SK-N-SH (cell line): ENCODE data around the gene AATF. TPM values are rescaled to one million over a fixed set of nuclear protein-coding genes. Genes with fewer than 3 reads are reported as not detected.

Source experiments
- CTCF ChIA-PET: fragments of 300-600, 350-600 bp; formaldehyde crosslinking; extraction: SDS; loops from one replicate; lab custom pipeline; 2021; lab: Yijun Ruan, JAX
- POLR2A ChIA-PET: fragments of 350-600 bp; sonication (Branson Sonifier 250); formaldehyde crosslinking; extraction: SDS; loops from one replicate; lab custom pipeline; 2020; ENCODE audit warnings: antibody characterized with exemption, inconsistent platforms; lab: Yijun Ruan, JAX
- DNase-seq: peaks from one replicate; pipeline ENCODE4 v3.0.0; 2012
- H2AFZ ChIP-seq: fragments of 200-600 bp; sonication (generic); 2 replicates; pipeline ENCODE4 v1.8.1; 2016; ENCODE audit warnings: antibody characterized with exemption, mild to moderate bottlenecking, low read depth
- H3F3A ChIP-seq: fragments of 200-600 bp; sonication (generic); replicated peaks from 2 replicates; pipeline ENCODE3; 2016; ENCODE audit warnings: antibody characterized with exemption, mild to moderate bottlenecking; ENCODE audit not compliant: insufficient read depth
- H3K27ac ChIP-seq, 2 experiments: fragments of 200-500 bp in 1 of 2; fragments of 200-600 bp in 1 of 2; sonication (Bioruptor generic) in 1 of 2; sonication (generic), shearing (Covaris generic) in 1 of 2; 2 replicates each; pipeline versions ENCODE4 v1.5.1 to v1.6.1; 2014 to 2016; ENCODE audit warnings: low read depth in 2 of 2, inconsistent platforms in 1 of 2, low read length in 1 of 2, mild to moderate bottlenecking in 1 of 2, mixed read lengths in 1 of 2
- H3K27me3 ChIP-seq: fragments of 200-600 bp; sonication (generic), shearing (Covaris generic); 2 replicates; pipeline ENCODE4 v1.6.1; 2016; ENCODE audit warnings: mixed run types; ENCODE audit not compliant: insufficient read depth
- H3K36me3 ChIP-seq, 2 experiments: fragments of 200-500 bp in 1 of 2; fragments of 200-600 bp in 1 of 2; sonication (Bioruptor generic) in 1 of 2; sonication (generic) in 1 of 2; replicated peaks in 1 of 2; 2 replicates each; pipeline versions ENCODE3 to v1.5.1; 2014 to 2016; ENCODE audit warnings: low read length in 1 of 2, mild to moderate bottlenecking in 1 of 2; ENCODE audit not compliant: insufficient read depth in 2 of 2, control insufficient read depth in 1 of 2
- H3K4me1 ChIP-seq, 2 experiments: fragments of 200-500 bp in 1 of 2; fragments of 200-600 bp in 1 of 2; sonication (Bioruptor generic) in 1 of 2; sonication (generic), shearing (Covaris generic) in 1 of 2; 2 replicates each; pipeline versions ENCODE4 v1.5.1 to v1.6.1; 2014 to 2016; ENCODE audit warnings: low read depth in 1 of 2, low read length in 1 of 2, mixed run types in 1 of 2; ENCODE audit not compliant: insufficient read depth in 2 of 2, control insufficient read depth in 1 of 2
- H3K4me2 ChIP-seq: fragments of 200-600 bp; sonication (generic), shearing (Covaris generic); 2 replicates; pipeline ENCODE4 v1.6.1; 2017; ENCODE audit warnings: mixed run types
- H3K4me3 ChIP-seq, 2 experiments: fragments of 200-500 bp in 1 of 2; fragments of 200-600 bp in 1 of 2; sonication (Bioruptor generic) in 1 of 2; sonication (generic), shearing (Covaris generic) in 1 of 2; 2 replicates each; pipeline versions ENCODE4 v1.5.1 to v1.8.1; 2014 to 2016; ENCODE audit warnings: low read depth in 2 of 2, inconsistent platforms in 1 of 2, low read length in 1 of 2, mild to moderate bottlenecking in 1 of 2, mixed read lengths in 1 of 2, moderate library complexity in 1 of 2
- H3K79me2 ChIP-seq: fragments of 200-600 bp; sonication (generic); 2 replicates; pipeline ENCODE4 v1.8.1; 2017; ENCODE audit warnings: mild to moderate bottlenecking; ENCODE audit not compliant: insufficient read depth
- H3K9ac ChIP-seq: fragments of 200-600 bp; sonication (generic); 2 replicates; pipeline ENCODE4 v1.6.1; 2017; ENCODE audit warnings: mixed run types
- H3K9me2 ChIP-seq: fragments of 200-600 bp; sonication (generic); 2 replicates; pipeline ENCODE4 v1.6.1; 2017; ENCODE audit warnings: mixed run types
- H3K9me3 ChIP-seq: fragments of 200-600 bp; sonication (generic); 2 replicates; pipeline ENCODE4 v1.6.1; 2017; ENCODE audit warnings: mixed run types, mild to moderate bottlenecking, moderate library complexity
- H4K20me1 ChIP-seq: fragments of 200-600 bp; sonication (generic); 2 replicates; pipeline ENCODE4 v1.6.1; 2017; ENCODE audit warnings: mild to moderate bottlenecking, mixed run types; ENCODE audit not compliant: insufficient read depth
- CHD2 ChIP-seq: fragments of 150-350 bp; IDR thresholded peaks from 2 replicates; pipeline ENCODE4 v1.6.1; 2018; ENCODE audit warnings: low read length; ENCODE audit not compliant: partially characterized antibody
- EZH2phosphoT487 ChIP-seq: fragments of 200-600 bp; sonication (generic); IDR thresholded peaks from 2 replicates; pipeline ENCODE4 v1.6.1; 2017; ENCODE audit warnings: low read depth, mixed run types, mild to moderate bottlenecking, antibody characterized with exemption, moderate library complexity, borderline replicate concordance
- FOXJ3 ChIP-seq: sonication (generic); formaldehyde crosslinking; IDR thresholded peaks from 2 replicates; pipeline ENCODE4 v1.5.1; 2020; ENCODE audit warnings: mild to moderate bottlenecking, missing genetic modification reagents
- MAX ChIP-seq: IDR thresholded peaks from 2 replicates; pipeline ENCODE4 v1.4.0; 2012; ENCODE audit warnings: low read depth
- MEF2A ChIP-seq: IDR thresholded peaks from 2 replicates; pipeline ENCODE4 v1.4.0; 2012; ENCODE audit warnings: low read depth, borderline replicate concordance
- RCOR1 ChIP-seq: fragments of 150-350 bp; IDR thresholded peaks from 2 replicates; pipeline ENCODE4 v1.6.1; 2017; ENCODE audit warnings: antibody characterized with exemption, low read length
- RXRA ChIP-seq: IDR thresholded peaks from 2 replicates; pipeline ENCODE4 v1.4.0; 2012; ENCODE audit warnings: low read depth, mild to moderate bottlenecking, borderline replicate concordance
- TAF1 ChIP-seq: IDR thresholded peaks from 2 replicates; pipeline ENCODE4 v1.6.1; 2012; ENCODE audit warnings: low read depth, mild to moderate bottlenecking, low read length, moderate library complexity, borderline replicate concordance
- TEAD4 ChIP-seq: IDR thresholded peaks from 2 replicates; pipeline ENCODE4 v1.4.0; 2012; ENCODE audit warnings: mild to moderate bottlenecking, borderline replicate concordance; ENCODE audit not compliant: insufficient read depth
- USF2 ChIP-seq: fragments of 150-350 bp; IDR thresholded peaks from 2 replicates; pipeline ENCODE4 v1.6.1; 2017; ENCODE audit warnings: antibody characterized with exemption, low read length, low read depth, borderline replicate concordance
- WGBS: methylation state at CpG from one replicate; pipeline ENCODE4 v1.1.6; 2017; ENCODE audit warnings: low lambda C conversion rate; 5-methylcytosine and 5-hydroxymethylcytosine counted together
- polyA plus RNA-seq, 3 experiments: library from polyadenylated mRNA; depleted of rRNA; stranded (reverse); fragments of >200 nt; gene quantifications; 2 replicates each; pipeline ENCODE4 v1.2.3, GENCODE V29; 2012
- TF ChIP-seq, protein P1 (sequence below): fragments of 150-350 bp; IDR thresholded peaks from 2 replicates; pipeline ENCODE4 v1.6.1; 2016; ENCODE audit warnings: mild to moderate bottlenecking, low read depth, low read length

AATF gene
- polyA plus RNA-seq, 1 of the 3 experiments (the other 2 are of a cell fraction) = 18.8 TPM

DNA sequence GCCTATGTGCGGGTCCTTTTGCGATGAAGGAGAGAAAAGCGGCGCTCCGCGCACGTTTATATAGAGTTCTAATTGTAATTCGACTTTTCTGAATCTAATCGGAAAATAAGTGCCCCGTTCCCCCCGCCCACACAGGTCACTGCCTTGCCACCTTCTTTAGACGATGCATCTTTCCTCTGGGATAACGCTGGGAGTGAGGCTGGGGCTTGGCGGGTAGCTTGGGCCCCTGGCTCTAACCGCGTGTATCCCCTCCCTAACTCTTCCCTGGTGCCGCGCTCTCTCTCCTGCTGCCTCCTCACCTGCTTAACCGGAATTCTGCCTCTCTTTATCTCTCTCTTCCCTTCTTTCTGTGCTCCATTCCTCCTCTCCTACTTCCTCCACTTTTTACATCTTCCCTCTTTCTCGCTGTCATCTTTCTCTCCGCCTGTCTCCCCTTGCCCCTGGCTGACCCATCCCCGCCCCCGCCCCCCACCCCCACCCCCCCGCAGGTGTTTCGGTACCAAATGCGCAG lies 8.9 kb upstream of the AATF start:
- CTCF ChIA-PET = interaction anchor here (0.6 to 4.1 kb wide), 5 partner anchors 9 to 337 kb away, joined by 3 to 27 read pairs (median 3); no protein-coding TSS in a partner anchor
- 19% methylated on average over 26 of the region's 26 CpGs for WGBS

DNA sequence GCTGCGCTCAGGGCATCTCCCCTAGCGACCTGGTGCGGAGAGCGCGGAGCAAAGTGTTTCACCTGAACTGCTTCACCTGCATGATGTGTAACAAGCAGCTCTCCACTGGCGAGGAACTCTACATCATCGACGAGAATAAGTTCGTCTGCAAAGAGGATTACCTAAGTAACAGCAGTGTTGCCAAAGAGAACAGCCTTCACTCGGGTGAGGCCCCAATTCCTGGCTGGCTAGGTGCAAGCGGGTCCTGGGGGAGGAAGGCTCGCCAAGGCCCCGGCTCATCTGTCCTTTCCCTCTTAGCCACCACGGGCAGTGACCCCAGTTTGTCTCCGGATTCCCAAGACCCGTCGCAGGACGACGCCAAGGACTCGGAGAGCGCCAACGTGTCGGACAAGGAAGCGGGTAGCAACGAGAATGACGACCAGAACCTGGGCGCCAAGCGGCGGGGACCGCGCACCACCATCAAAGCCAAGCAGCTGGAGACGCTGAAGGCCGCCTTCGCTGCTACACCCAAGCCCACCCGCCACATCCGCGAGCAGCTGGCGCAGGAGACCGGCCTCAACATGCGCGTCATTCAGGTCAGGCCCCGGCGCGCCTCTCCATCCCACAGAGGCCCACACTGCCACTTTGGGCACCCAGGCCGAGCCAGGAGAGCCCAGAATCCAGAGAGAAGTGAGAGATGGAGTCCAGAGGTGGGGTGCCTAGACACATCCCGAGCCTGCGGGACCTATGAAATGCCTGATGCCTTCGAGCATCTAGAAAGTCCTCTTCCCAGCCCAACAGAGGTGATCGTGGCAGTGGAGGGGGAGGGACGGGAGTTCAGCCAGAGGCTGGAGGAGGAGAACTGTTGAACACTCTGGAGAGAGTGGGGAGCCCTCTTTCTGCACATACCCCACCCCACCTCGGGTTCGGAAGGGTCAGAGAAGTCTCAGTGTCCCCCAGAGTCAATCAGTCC lies 8.2 kb upstream of the AATF start:
- 24% methylated on average over 43 of the region's 52 CpGs for WGBS
- Histone ChIP-seq H3K27me3 (peaks cover 96% of the 10 kb centered on the region), H3K4me3 (no peak overlapping the region), H3K4me1 (peaks cover 0 to 22% of the 10 kb centered on the region in 2 experiments; a peak in 2 of 4 replicates), H3K4me2 (no peak overlapping the region), H3K9me3 (no peaks in the 10 kb centered on the region), H4K20me1 (peaks cover 29% of the 10 kb centered on the region), H3K79me2 (no peaks in the 10 kb centered on the region), H2AFZ (no peak overlapping the region), H3K36me3 (no peaks in the 10 kb centered on the region), H3K9me2 (no peaks in the 10 kb centered on the region), H3K9ac (no peak overlapping the region), H3F3A (peaks cover 15% of the 10 kb centered on the region), H3K27ac (no peak overlapping the region)
- POLR2A ChIA-PET = no interaction called here
- DNase-seq = no peak
- TF ChIP-seq EZH2phosphoT487 = peak; percentile 15; the same call in 1 of the 2 replicates
- no peak for TF ChIP-seq RCOR1
- CTCF ChIA-PET = interaction anchor here (0.6 to 4.1 kb wide), 6 partner anchors 10 to 338 kb away, joined by 3 to 27 read pairs (median 3); no protein-coding TSS in a partner anchor

More for the DNA sequence above, 8.9 kb upstream of the AATF start:
- no peaks in the 10 kb centered on the region for H3K36me3 ChIP-seq
- no peaks in the 10 kb centered on the region for H3K79me2 ChIP-seq
- no peak overlapping the region for H2AFZ ChIP-seq
- H3K9me2 ChIP-seq = no peaks in the 10 kb centered on the region
- no peaks in the 10 kb centered on the region for H3K9me3 ChIP-seq
- H3K27me3 ChIP-seq = peaks cover 97% of the 10 kb centered on the region
- POLR2A ChIA-PET = no interaction called here
- H4K20me1 ChIP-seq = peaks cover 30% of the 10 kb centered on the region
- H3K4me1 ChIP-seq = peaks cover 0 to 24% of the 10 kb centered on the region in 2 experiments; a peak in 2 of 4 replicates
- H3K4me3 ChIP-seq = no peak overlapping the region
- H3K9ac ChIP-seq = no peak overlapping the region
- H3F3A ChIP-seq = peaks cover 15% of the 10 kb centered on the region
- no peak overlapping the region for H3K4me2 ChIP-seq
- H3K27ac ChIP-seq = no peak overlapping the region
- TF ChIP-seq, protein P1, sequence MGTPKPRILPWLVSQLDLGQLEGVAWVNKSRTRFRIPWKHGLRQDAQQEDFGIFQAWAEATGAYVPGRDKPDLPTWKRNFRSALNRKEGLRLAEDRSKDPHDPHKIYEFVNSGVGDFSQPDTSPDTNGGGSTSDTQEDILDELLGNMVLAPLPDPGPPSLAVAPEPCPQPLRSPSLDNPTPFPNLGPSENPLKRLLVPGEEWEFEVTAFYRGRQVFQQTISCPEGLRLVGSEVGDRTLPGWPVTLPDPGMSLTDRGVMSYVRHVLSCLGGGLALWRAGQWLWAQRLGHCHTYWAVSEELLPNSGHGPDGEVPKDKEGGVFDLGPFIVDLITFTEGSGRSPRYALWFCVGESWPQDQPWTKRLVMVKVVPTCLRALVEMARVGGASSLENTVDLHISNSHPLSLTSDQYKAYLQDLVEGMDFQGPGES = no peak
- TF ChIP-seq CHD2 (no peak), RXRA (no peak), MAX (no peak), USF2 (no peak), FOXJ3 (CRISPR knock-in tag) (no peak), TAF1 (no peak), MEF2A (no peak), TEAD4 (no peak)
- no peak for DNase-seq
